HG03460 (cell line): ENCODE measurements around the gene PCDHA5.

ENCODE experiments used
- ATAC-seq: cut with Tn5 transposase; IDR thresholded peaks from one replicate; pipeline ENCODE4 v1.9.1; 2021; ENCODE audit not compliant: unreplicated experiment

The PCDHA5 gene

GRCh38 chr5:140857987-140858240, 36.5 kb downstream of the PCDHA5 start:
- ATAC-seq = no peak

GRCh38 chr5:140862441-140863295, 41.3 kb downstream of the PCDHA5 start:
- ATAC-seq = no peak

GRCh38 chr5:140868721-140869554, 47.5 kb downstream of the PCDHA5 start, which contains the start of gene PCDHA11:
TSS of gene PCDHA11 (plus strand) at chr5:140868957. CDS start at chr5:140869104, 147 bp downstream.
- ATAC-seq = no peak

GRCh38 chr5:140869555-140869886, 48.1 kb downstream of the PCDHA5 start:
- ATAC-seq = no peak

- ATAC-seq = no peak
These were observed 49.1 kb downstream of the PCDHA5 start for GRCh38 chr5:140870221-140871201.
